Endothelial cell of umbilical vein (primary cell): ENCODE measurements around the gene CLEC16A. TPM values are rescaled to one million over a fixed set of nuclear protein-coding genes. Genes with fewer than 3 reads are reported as not detected.

ENCODE experiments used
- BruUV-seq: library from RNA; stranded (reverse); fragments of 400-500 nt; replicated peaks from 2 replicates; lab custom pipeline; 2021; lab: Mats Ljungman, UMichigan
- CTCF ChIA-PET: fragments of 300-600, 350-600 bp; sonication (Branson Sonifier 250); formaldehyde crosslinking; loops from one replicate; lab custom pipeline; 2021; ENCODE audit warnings: antibody characterized with exemption, inconsistent platforms; lab: Charles Lee
- POLR2A ChIA-PET: fragments of 300-600, 350-600 bp; sonication (Branson Sonifier 250); formaldehyde crosslinking; loops from one replicate; lab custom pipeline; 2021; ENCODE audit warnings: antibody characterized with exemption, inconsistent platforms; lab: Charles Lee
- DNase-seq: peaks from one replicate; pipeline ENCODE4 v3.0.0-alpha.2; 2011; ENCODE audit warnings: low read depth, low spot score
- FAIRE-seq: peaks from 2 replicates; lab custom pipeline; 2011; peaks lifted over from hg19 to GRCh38; lab: Jason Lieb, UNC
- H2AFZ ChIP-seq: 2 replicates; pipeline ENCODE4 v1.6.0; 2012; ENCODE audit warnings: low read depth, low read length, control low read depth, inconsistent platforms
- H3K27ac ChIP-seq: 2 replicates; pipeline ENCODE4 v1.5.1; 2011; ENCODE audit warnings: low read depth, mild to moderate bottlenecking, control low read depth, low read length, moderate library complexity; ENCODE audit not compliant: insufficient read depth
- H3K27me3 ChIP-seq, 2 experiments: 2 replicates each; pipeline versions ENCODE4 v1.6.0 to v1.6.1; 2011; ENCODE audit warnings: low read length in 2 of 2, mixed read lengths in 1 of 2; ENCODE audit not compliant: control insufficient read depth in 2 of 2, insufficient read depth in 2 of 2
- H3K36me3 ChIP-seq, 2 experiments: 2 replicates in 1 of 2; 3 replicates in 1 of 2; pipeline ENCODE4 v1.5.1; 2011; ENCODE audit warnings: low read length in 2 of 2, mild to moderate bottlenecking in 1 of 2, moderate library complexity in 1 of 2; ENCODE audit not compliant: control insufficient read depth in 2 of 2, insufficient read depth in 2 of 2; ENCODE audit errors: extremely low read depth in 1 of 2
- H3K4me1 ChIP-seq: 3 replicates; pipeline ENCODE4 v1.5.1; 2011; ENCODE audit warnings: mild to moderate bottlenecking, low read length; ENCODE audit not compliant: control insufficient read depth, insufficient read depth; ENCODE audit errors: extremely low read depth
- H3K4me2 ChIP-seq: 2 replicates; pipeline ENCODE4 v1.6.1; 2011; ENCODE audit warnings: low read length, control low read depth, mixed read lengths; ENCODE audit not compliant: insufficient read depth
- H3K4me3 ChIP-seq, 3 experiments: fragments of 200-600 bp in 1 of 3; sonication (generic), shearing (Covaris generic) in 1 of 3; replicated peaks in 1 of 3; 2 replicates each; pipeline ENCODE4 v1.5.1; 2011 to 2016; ENCODE audit warnings: control low read depth in 3 of 3, low read length in 3 of 3, mild to moderate bottlenecking in 2 of 3, inconsistent platforms in 1 of 3, low read depth in 1 of 3, moderate library complexity in 1 of 3; ENCODE audit not compliant: insufficient read depth in 1 of 3
- H3K79me2 ChIP-seq: 2 replicates; pipeline ENCODE4 v1.6.0; 2012; ENCODE audit warnings: low read length, inconsistent platforms; ENCODE audit not compliant: control insufficient read depth, insufficient read depth
- H3K9ac ChIP-seq: replicated peaks from 2 replicates; pipeline ENCODE3; 2011; ENCODE audit warnings: low read length, control low read depth; ENCODE audit not compliant: insufficient read depth; ENCODE audit errors: extremely low read depth
- H3K9me1 ChIP-seq: replicated peaks from 3 replicates; pipeline ENCODE4 v1.6.0; 2011; ENCODE audit warnings: mild to moderate bottlenecking, low read length; ENCODE audit not compliant: control insufficient read depth, insufficient read depth; ENCODE audit errors: extremely low read depth
- H3K9me3 ChIP-seq: replicated peaks from 2 replicates; pipeline ENCODE4 v1.5.1; 2012; ENCODE audit warnings: low read length, inconsistent platforms; ENCODE audit not compliant: control insufficient read depth, insufficient read depth
- H4K20me1 ChIP-seq: replicated peaks from 2 replicates; pipeline ENCODE3; 2011; ENCODE audit warnings: mild to moderate bottlenecking, low read length; ENCODE audit not compliant: control insufficient read depth, insufficient read depth; ENCODE audit errors: extremely low read depth
- CTCF ChIP-seq, 2 donors: IDR thresholded peaks; 1 replicate in 1 of 2; 2 replicates in 1 of 2; pipeline ENCODE4 v1.5.1; 2011; ENCODE audit warnings: low read length in 2 of 2, mild to moderate bottlenecking in 2 of 2, moderate library complexity in 2 of 2, control low read depth in 1 of 2, inconsistent platforms in 1 of 2, low read depth in 1 of 2; ENCODE audit not compliant: insufficient read depth in 1 of 2; ENCODE audit errors: extremely low read depth in 1 of 2
- EZH2 ChIP-seq: IDR thresholded peaks from 2 replicates; pipeline ENCODE4 v1.6.1; 2012; ENCODE audit warnings: borderline replicate concordance, low read depth, mild to moderate bottlenecking, moderate library complexity, low read length, inconsistent platforms; ENCODE audit not compliant: severe bottlenecking
- FOS ChIP-seq: IDR thresholded peaks from 2 replicates; pipeline ENCODE4 v1.6.1; 2011; ENCODE audit warnings: mild to moderate bottlenecking, low read length, moderate library complexity, borderline replicate concordance; ENCODE audit not compliant: insufficient read depth
- GATA2 ChIP-seq: IDR thresholded peaks from 2 replicates; pipeline ENCODE4 v1.7.0; 2011; ENCODE audit warnings: low read depth, mild to moderate bottlenecking, moderate library complexity, mixed read lengths, low read length; ENCODE audit not compliant: insufficient read length, insufficient read depth
- JUN ChIP-seq: IDR thresholded peaks from 2 replicates; pipeline ENCODE4 v1.6.1; 2011; ENCODE audit warnings: borderline replicate concordance, low read depth; ENCODE audit not compliant: insufficient read length, insufficient read depth
- MAX ChIP-seq: IDR thresholded peaks from 2 replicates; pipeline ENCODE4 v1.6.1; 2011; ENCODE audit not compliant: insufficient read depth, insufficient read length
- MYC ChIP-seq: IDR thresholded peaks from one replicate; pipeline ENCODE4 v1.6.1; 2011; ENCODE audit warnings: mild to moderate bottlenecking, low read depth, low read length
- POLR2A ChIP-seq: IDR thresholded peaks from 2 replicates; pipeline ENCODE4 v1.6.1; 2012; ENCODE audit warnings: low read depth, mild to moderate bottlenecking, control low read depth, low read length
- POLR2AphosphoS5 ChIP-seq: IDR thresholded peaks from 2 replicates; pipeline ENCODE4 v1.6.1; 2012; ENCODE audit warnings: low read depth, mild to moderate bottlenecking, control low read depth, low read length, moderate library complexity; ENCODE audit not compliant: insufficient read depth
- dilution Hi-C: fragments of 300-500 bp; cut with MboI; formaldehyde crosslinking; loops from one replicate; pipeline ENCODE4 v1.15.0; 2019; ENCODE audit warnings: low sequenced_read_pairs; ENCODE audit not compliant: extremely low pct_ligation_motif_present
- intact Hi-C: fragments of 100-400 bp; cut with micrococcal nuclease; formaldehyde crosslinking; loops from one replicate; pipeline ENCODE4 v1.10.0; 2022
- polyA plus RNA-seq, 4 experiments: library from polyadenylated mRNA; depleted of rRNA in 3 of 4; stranded (reverse) in 3 of 4; unstranded in 1 of 4; fragments of >200 nt; gene quantifications; 2 replicates each; pipeline versions ENCODE4 v1.2.1 to v1.2.3, GENCODE V29; 2011 to 2012; ENCODE audit warnings: missing spikeins in 1 of 4
- total RNA-seq: library from RNA; stranded (reverse); gene quantifications from 2 replicates; pipeline ENCODE4 v1.2.3, GENCODE V29; 2021

CLEC16A gene
- total and polyA plus RNA-seq, 2 donors (not counting 3 experiments of a cell fraction or from before 2014, with no cell fraction given), result 11.4 to 23.3 TPM

GRCh38 chr16:10902999-10903398 lies 41.4 kb upstream of the CLEC16A start:
- ChIA-PET POLR2A (no interaction called here), CTCF (no interaction called here)
- H3K4me2 ChIP-seq, result no peak overlapping the region
- BruUV-seq, result no TSS peak
- H3K79me2 ChIP-seq, result no peaks in the 10 kb centered on the region
- no peaks in the 10 kb centered on the region for H3K4me1 ChIP-seq
- H3K4me3 ChIP-seq, result no peak overlapping the region
- no peaks in the 10 kb centered on the region for H3K9me1 ChIP-seq
- H3K36me3 ChIP-seq, result no peaks in the 10 kb centered on the region
- dilution Hi-C loops, result no loop called here
- no peak overlapping the region for H3K27ac ChIP-seq
- no peaks in the 10 kb centered on the region for H3K27me3 ChIP-seq
- no peak overlapping the region for H3K9ac ChIP-seq
- no peak for FAIRE-seq
- H3K9me3 ChIP-seq, result no peaks in the 10 kb centered on the region
- no peak for DNase-seq
- H4K20me1 ChIP-seq, result no peaks in the 10 kb centered on the region
- no peak overlapping the region for H2AFZ ChIP-seq
- intact Hi-C loops, result no loop called here
- TF ChIP-seq FOS (no peak), GATA2 (no peak), EZH2 (no peak), CTCF (IDR thresholded peaks at IDR 0.05; ENCODE audit: extremely low read depth in 1 of 2, insufficient read depth in 1 of 2, low read depth in 1 of 2, low read length in 2 of 2) (no peak), POLR2A (no peak), JUN (no peak)

GRCh38 chr16:10906482-10906881 lies 37.9 kb upstream of the CLEC16A start:
- H3K9me3 ChIP-seq, result no peaks in the 10 kb centered on the region
- H3K4me3 ChIP-seq, result no peak overlapping the region
- dilution Hi-C loops, result no loop called here
- H4K20me1 ChIP-seq, result no peaks in the 10 kb centered on the region
- H3K9ac ChIP-seq, result no peak overlapping the region
- no peak overlapping the region for H3K27ac ChIP-seq
- H3K4me2 ChIP-seq, result no peak overlapping the region
- FAIRE-seq, result no peak
- no peak for DNase-seq
- no TSS peak for BruUV-seq
- no peak for TF ChIP-seq CTCF (IDR thresholded peaks at IDR 0.05; ENCODE audit: extremely low read depth in 1 of 2, insufficient read depth in 1 of 2, low read depth in 1 of 2, low read length in 2 of 2)
- no peak for TF ChIP-seq POLR2AphosphoS5
- TF ChIP-seq POLR2A, result no peak
- no peak for TF ChIP-seq JUN
- no peak for TF ChIP-seq GATA2
- no peak for TF ChIP-seq MAX
- TF ChIP-seq FOS, result no peak
- no peak for TF ChIP-seq EZH2
- TF ChIP-seq MYC, result no peak
- no peaks in the 10 kb centered on the region for H3K79me2 ChIP-seq
- H3K4me1 ChIP-seq, result no peaks in the 10 kb centered on the region
- intact Hi-C loops, result no loop called here
- POLR2A ChIA-PET, result no interaction called here
- H3K36me3 ChIP-seq, result no peaks in the 10 kb centered on the region
- CTCF ChIA-PET, result interaction anchor here (1.5 kb wide), 1 partner anchor 12 kb away, joined by 6 read pairs; no protein-coding TSS in a partner anchor
- H2AFZ ChIP-seq, result no peak overlapping the region
- H3K27me3 ChIP-seq, result no peaks in the 10 kb centered on the region
- no peaks in the 10 kb centered on the region for H3K9me1 ChIP-seq
